Gastroesophageal sphincter (tissue), 2 donors: ENCODE data around the gene VWC2.

ENCODE experiments used
- EP300 ChIP-seq: sonication (generic); formaldehyde crosslinking; IDR thresholded peaks from one replicate; pipeline ENCODE4 v1.6.1; 2017; ENCODE audit warnings: antibody characterized with exemption, mild to moderate bottlenecking
- POLR2AphosphoS5 ChIP-seq: sonication (generic); formaldehyde crosslinking; IDR thresholded peaks from one replicate; pipeline ENCODE4 v1.6.1; 2017; ENCODE audit warnings: antibody characterized with exemption

- TF ChIP-seq EP300 = no peak
- no peak for TF ChIP-seq POLR2AphosphoS5
These were observed 67.4 kb downstream of the VWC2 start for GRCh38 chr7:49840751-49841405.
